OCI-M2 (cell line): Measurements from ENCODE around the gene GNG4.
"Not testable (repeated sequence)": the region's sequence is repeated elsewhere in the genome, so short reads cannot be mapped to it uniquely, and the experiment has no call there.

ENCODE experiments used
- DNase-seq: peaks from one replicate; lab custom pipeline; 2025; ENCODE audit not compliant: unreplicated experiment; lab: John Stamatoyannopoulos, UW

GNG4 gene

GRCh38 chr1:235650341-235651169 lies 971 bp upstream of the GNG4 start:
- no peak for DNase-seq

DNA sequence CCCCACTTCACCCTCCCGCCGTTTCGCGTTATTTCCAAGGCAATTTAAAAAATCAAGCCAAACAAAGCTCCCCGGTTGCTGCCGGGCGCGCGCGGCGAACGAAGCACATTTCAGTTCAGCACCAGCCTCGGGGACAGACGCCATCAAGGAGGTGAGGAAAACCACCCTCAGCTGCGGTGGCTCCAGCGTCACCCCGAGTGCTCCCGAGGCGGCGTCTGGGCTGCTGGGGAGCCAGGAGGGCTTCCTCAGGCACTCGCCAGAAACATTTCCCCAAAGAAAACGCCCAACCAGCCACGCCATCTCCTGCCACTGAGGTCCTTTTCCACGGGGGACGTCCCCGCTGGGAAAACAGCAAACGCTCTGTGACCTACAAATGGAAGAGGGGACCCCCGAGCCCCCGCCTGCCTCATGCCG lies 623 bp downstream of the GNG4 start:
- no peak for DNase-seq

- DNase-seq, result no peak
These were observed 1.1 kb downstream of the GNG4 start for GRCh38 chr1:235648407-235648907.

GRCh38 chr1:235647537-235647936 lies 2.0 kb downstream of the GNG4 start:
- DNase-seq, result not testable (repeated sequence)

DNA sequence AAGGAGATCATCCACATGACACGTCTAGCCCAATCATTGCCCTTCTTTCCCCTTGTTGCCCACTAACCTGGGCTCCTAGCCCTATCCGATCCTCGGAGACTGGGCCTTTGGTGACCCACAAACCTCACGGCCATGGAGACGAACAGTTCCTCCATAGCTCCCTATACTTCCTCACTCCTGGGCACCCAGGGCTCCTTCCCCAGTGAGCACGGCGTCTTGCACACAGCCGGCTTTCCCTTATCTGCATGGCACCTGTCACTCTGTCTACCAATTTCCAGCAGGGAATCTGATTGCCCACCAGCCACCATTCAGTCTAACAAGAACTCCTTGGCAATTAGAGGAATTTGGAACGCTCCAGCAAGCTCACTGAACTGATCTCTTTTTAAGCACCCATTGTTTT lies 3.1 kb downstream of the GNG4 start:
- no peak for DNase-seq

- no peak for DNase-seq
These were observed 4.8 kb downstream of the GNG4 start for GRCh38 chr1:235644693-235645305.

GRCh38 chr1:235643837-235644692 lies 5.5 kb downstream of the GNG4 start:
- DNase-seq, result no peak

DNA sequence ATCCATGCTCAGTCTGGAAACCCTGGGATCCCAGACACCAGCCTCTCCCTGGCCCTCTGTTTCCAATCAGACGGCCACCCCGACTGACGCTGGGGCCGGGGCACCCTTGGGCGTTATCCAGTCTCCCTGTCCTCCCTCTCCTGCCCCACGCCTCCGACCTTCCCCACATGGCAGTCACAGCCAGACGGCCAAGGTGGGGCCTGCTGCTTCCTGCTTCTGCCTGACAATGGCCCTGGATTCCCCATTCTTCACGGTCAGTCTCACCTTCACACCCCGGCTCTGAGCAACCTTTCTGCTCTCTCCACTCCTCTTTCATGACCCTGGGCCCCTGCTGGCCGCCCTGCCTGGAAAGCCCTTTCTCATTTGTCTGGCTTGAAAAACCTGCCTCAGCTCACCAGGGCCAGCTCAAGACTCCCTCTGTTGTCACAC lies 6.6 kb downstream of the GNG4 start:
- DNase-seq, result no peak

DNA sequence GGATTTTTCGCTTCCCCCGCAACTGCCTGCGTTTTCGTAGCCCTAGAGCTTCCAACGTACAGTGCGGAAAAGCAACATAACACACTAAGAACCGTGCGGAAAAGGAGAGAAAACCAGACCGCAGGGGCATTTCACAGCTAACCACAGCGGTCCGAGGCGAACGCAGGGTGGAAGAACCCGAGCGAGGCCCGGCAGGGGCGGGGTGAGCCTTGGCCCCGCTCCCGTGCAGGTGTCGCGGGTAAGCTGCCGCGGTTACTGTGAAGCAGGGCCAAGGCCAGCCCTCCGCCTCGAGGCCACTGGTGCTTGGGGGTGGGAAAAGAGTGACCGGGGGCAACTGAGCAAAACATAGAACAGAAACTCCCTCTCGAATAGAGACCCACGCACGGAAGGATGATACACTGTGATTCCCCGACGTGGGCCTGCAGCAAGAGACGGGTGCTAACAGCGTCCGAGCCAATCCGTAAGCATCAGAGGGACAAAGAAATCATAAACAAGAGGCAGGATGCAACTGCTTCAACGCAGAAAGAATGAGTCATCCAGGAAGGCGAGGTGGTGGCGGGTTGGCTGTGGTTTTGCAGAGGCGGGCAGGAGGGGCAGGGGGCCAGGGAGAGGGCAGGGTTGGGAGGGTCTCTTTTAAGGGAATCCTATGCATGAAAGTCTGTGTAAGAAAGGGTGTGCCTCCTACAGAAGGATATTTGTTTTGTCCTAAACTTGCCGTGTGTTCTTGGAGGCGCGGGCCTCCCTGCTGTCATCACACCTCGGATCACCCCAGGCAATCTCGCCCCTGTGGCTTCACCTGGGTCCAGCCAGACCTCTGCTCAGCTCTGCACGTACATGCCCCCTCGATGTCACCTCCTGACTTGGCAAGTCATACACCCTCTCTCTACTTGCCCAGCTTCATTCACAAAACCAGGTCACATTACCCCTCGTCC lies 7.3 kb downstream of the GNG4 start:
- no peak for DNase-seq

DNA sequence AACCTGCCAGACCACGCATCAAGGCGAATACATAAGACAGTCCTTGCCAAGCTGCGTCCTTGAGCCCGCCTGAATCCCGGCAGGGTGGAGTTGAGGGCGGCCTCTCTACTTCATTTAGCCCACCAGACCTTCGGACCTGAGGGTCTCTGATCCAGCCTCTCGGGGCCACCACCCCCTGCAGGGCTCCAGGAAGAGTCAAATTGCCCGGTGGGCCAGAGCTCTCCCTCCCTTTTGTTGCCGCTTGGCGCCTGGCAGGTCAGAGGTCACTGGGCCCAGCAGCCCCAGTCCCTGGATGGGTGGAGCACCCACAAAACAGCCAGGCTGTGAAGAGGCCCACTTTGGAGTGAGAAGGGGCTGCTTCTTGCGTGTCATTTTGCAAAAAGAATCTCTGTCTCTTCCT lies 9.0 kb downstream of the GNG4 start:
- DNase-seq, result no peak

DNA sequence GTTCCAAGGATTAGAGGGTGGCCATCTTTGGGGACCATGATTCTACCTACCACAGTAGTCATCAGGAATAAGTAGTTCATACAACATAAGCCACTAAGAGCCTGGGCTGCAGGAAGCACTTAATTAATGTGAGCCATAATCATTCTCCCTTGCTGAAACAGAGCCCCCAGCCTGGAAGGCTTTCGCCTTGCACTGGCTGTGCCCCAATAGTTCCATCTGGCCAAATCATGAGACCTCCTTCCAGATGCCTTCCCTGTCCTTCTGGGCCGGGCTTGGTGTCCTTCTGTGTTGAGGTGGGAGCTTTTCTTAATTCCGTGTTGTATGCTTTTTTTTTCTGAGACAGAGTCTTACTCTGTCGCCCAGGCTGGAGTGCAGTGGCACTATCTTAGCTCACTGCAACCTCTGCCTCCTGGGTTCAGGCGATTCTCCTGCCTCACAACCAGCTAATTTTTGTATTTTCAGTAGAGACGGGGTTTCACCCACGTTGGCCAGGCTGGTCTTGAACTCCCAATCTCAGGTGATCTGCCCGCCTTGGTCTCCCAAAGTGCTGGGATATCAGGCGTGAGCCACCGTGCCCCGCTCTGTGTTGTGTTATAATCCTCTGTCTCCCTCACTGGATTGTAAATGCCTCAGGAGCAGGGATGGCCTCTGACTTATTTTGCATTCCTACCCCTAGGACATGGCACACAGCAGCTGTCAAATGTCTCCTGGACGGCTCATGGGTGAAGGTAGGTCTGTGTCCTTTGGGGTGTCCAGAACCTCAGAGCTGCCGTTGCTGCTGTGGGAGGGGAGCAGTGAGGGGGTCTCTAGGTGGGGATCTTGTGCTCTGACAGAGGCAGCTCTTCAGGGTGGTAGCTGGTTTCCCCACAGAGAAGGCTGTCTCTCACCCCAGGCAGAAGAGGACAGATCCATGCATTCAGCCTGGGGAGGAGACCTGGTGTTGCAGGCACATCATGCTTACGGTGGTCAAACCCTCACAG lies 10.1 kb downstream of the GNG4 start:
- no peak for DNase-seq

DNA sequence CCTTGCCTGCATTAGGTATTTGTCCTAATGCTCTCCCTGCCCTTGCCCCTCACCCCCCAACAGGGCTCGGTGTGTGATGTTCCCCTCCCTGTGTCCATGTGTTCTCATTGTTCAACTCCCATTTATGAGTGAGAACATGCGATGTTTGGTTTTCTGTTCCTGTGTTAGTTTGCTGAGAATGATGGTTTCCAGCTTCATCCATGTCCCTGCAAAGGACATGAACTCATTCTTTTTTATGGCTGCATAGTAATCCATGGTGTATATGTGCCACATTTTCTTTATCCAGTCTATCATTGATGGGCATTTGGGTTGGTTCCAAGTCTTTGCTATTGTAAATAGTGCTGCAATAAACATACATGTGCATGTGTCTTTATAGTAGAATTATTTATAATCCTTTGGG lies 11.0 kb downstream of the GNG4 start:
- DNase-seq, result not testable (repeated sequence)

GRCh38 chr1:235637756-235638534 lies 11.6 kb downstream of the GNG4 start:
- DNase-seq, result no peak

DNA sequence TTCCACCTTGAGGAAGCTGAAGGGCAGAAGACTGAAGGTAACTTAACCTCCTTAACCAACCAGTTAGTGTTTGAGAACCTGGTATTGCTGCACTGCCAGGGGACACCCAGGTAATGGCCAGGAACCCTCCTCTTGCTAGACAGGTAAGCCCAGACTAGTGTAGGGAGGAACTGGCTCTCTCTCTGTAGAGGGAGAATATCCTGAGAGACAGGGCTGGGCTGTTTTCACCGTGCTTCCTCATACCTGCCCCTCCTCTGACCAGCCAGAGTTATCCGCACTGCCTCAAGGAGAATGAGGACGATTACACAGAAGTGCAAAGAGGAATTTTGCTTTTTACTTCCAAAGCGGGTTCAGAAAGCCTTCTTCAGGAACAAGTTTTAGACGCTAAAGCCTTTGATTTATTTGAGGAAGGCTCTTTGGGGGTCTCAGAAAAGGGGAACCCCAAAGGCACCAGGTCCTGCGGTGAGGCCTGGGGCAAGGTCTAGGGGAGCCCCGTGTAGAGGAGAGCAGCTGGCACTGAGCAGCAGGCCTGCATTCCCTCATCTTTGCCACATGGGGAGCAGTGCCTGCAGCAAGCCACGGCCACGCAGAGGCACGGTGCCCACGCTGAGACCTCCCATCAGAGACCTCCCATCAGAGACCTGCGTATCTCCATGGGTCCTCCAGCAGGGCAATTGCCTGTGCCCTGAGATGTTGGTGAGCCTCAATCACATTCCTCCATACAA lies 13.5 kb downstream of the GNG4 start:
- no peak for DNase-seq

DNA sequence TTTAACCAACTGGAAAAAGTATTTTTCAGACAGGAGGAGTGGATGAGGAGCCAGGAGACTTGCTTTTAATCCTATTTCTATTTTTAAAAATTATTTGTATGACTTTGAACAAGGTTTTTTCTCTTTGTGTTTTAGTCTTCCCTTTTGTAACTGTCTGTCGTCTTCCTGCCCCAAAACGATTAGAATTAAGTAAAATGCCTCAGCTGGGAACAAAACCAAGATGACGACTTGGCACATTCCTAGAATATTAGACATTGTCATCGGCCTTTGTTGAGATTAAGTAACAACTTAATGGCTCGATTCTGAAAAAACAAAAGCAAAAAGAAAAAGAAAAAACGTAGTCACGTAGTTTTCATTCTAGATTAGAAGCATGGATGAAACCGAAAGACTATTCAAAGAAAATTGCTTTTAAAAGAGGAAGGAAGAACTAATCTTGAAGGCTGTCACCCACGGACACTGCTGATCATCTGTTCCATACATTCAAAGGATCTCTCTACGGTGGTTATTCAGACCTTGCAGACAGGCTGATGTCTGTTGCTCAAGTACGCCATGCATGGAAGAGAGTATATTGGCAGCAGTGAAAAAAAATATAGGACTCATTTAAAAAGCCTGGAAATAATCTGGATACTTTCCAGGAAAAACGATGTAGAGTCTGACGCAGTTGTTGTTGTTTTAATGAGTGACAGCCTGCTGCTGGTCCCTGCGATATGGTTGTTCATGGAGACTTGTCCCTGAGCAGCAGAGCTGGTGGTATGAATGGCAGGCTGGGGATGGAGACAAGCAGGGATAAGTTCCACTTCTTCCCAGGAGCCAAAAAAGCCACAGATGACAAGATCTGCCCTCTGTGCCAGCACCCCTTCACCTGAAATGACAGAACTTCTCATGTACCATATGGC lies 16.8 kb downstream of the GNG4 start:
- DNase-seq, result peak; percentile 18

DNA sequence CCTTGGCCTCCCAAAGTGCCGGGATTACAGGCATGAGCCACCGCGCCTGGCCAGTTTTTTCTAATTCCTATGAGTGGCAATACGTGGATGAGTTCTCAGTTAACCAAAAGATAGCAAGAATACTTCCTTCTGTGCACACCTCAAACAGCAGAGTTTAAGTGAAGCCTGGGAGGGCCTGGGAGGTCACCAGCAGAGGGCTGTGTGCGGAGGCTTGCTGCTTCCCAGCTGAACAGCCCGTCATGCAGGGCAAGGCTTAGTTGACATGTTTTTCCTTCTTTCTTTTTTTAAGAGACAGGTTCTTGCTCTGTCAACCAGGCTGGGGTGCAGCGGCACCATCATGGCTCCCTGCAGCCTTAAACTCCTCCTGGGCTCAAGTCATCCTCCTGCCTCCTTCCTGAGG lies 17.8 kb downstream of the GNG4 start:
- DNase-seq, result no peak
